ENCODE data around the gene PKIG. TPM values are rescaled to one million over a fixed set of nuclear protein-coding genes. Genes with fewer than 3 reads are reported as not detected.
A peak's percentile ranks its signal among the peaks of the same experiment; 100 is the strongest.

PKIG gene
- total and polyA plus RNA-seq, 9 of the 15 experiments (the other 6 are each of a cell fraction or from before 2014, with no cell fraction given), result 0.13 to 7.0 (median 4.7) TPM

DNA sequence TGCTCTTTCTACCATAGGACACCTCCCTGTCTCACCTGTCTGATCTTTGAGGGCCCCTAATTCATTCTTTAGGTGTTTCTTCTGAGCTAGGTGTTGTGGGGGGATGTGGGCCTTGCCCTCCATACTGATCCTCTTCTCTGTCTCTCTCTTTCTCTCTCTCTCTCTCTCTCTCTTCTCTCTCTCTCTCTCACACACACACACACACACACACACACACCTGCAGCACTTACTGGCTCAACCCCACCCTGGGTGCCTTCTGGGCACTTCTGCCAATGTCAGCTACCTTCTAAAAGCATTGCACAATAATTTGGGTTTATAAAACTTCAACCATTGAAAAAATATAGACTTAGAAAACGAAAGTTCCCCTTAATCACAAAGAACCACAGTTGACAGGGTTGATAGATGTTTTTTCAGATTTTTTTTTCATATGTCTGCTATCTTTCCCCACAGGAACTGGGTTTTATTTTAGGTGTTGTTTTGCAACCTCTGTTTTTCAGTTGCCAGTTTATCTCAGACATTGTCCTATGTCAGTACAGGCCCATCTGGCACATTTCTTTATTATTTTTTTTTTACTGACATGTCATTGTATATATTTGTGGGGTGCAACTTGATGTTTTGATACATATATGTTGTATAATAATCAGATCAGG is 28.1 kb downstream of the PKIG start:
- ChIA-PET CTCF (ENCODE audit: low intra/inter-chr PET ratio) (interaction anchor here (0.7 to 2.7 kb wide), 7 partner anchors 78 to 393 kb away, joined by 4 to 20 read pairs (median 13); partner anchors contain the start of gene TTPAL), POLR2A (interaction anchor here (0.8 to 1.0 kb wide), 2 partner anchors 20 to 38 kb away, joined by 3 read pairs; no protein-coding TSS in a partner anchor)
- H3K27me3 ChIP-seq (ENCODE audit: control insufficient read depth in 2 of 2, insufficient read depth in 2 of 2, low read length in 2 of 2), result no peaks in the 10 kb centered on the region
- H3K4me3 ChIP-seq, result no peak overlapping the region
- peak overlapping the region; percentile 94 for H2AFZ ChIP-seq (ENCODE audit: low read depth, low read length)
- H3K79me2 ChIP-seq (ENCODE audit: control insufficient read depth, insufficient read depth, low read length), result no peaks in the 10 kb centered on the region
- ATAC-seq (peak; percentile 25), FAIRE-seq (no peak), DNase-seq (ENCODE audit: extremely low read depth in 1 of 4, low spot score in 3 of 4) (no peak)
- H3K9me3 ChIP-seq (replicated peaks; ENCODE audit: control insufficient read depth, insufficient read depth, low read depth, low read length), result no peaks in the 10 kb centered on the region
- no peaks in the 10 kb centered on the region for H3K9me1 ChIP-seq (ENCODE audit: control insufficient read depth, insufficient read depth, low read length)
- no TSS peak for BruUV-seq (replicated peaks)
- H3K4me1 ChIP-seq (replicated peaks in 1 of 2; ENCODE audit: control insufficient read depth in 2 of 2, insufficient read depth in 2 of 2, low read length in 2 of 2), result peaks cover 5 to 20% of the 10 kb centered on the region in 2 experiments; a peak in 4 of 5 replicates
- H4K20me1 ChIP-seq (replicated peaks; ENCODE audit: control insufficient read depth, insufficient read depth, low read length), result no peaks in the 10 kb centered on the region
- no peaks in the 10 kb centered on the region for H3K36me3 ChIP-seq (ENCODE audit: control insufficient read depth, insufficient read depth, low read length)
- H3K4me2 ChIP-seq (ENCODE audit: insufficient read depth, low read length), result no peak overlapping the region
- intact Hi-C loops (cut with micrococcal nuclease), result loop anchor here (1.0 to 5.0 kb wide), 5 partner anchors 72 to 393 kb away; partner anchors contain the start of genes SERINC3 and TTPAL
- WGBS (ENCODE audit: insufficient coverage, low coverage, missing lambda C conversion rate), result 0% methylated on average over 1 of the region's 1 CpG
- in situ Hi-C loops (cut with MboI), result no loop called here
- peak overlapping the region in 1 of 2 experiments; percentile 26; a peak in 1 of 4 replicates for H3K9ac ChIP-seq (ENCODE audit: insufficient read depth in 1 of 2, low read depth in 2 of 2, low read length in 2 of 2)
- H3K27ac ChIP-seq (ENCODE audit: extremely low read depth, low read depth, low read length), result peak overlapping the region; percentile 19; the same call in 1 of the 3 replicates
- TF ChIP-seq CEBPG (CRISPR knock-in tag; IDR thresholded peaks at IDR 0.05) (no peak), CEBPG (tag; conservative IDR thresholded peaks at IDR 0.05 in 1 of 2, IDR thresholded peaks at IDR 0.05 in 1 of 2) (peak; percentile 57 to 81; a peak in 2 of 4 replicates), YBX1 (IDR thresholded peaks at IDR 0.05) (no peak), PHF21A (IDR thresholded peaks at IDR 0.05; ENCODE audit: borderline replicate concordance, low read depth) (0 out of 2 replicates have a peak, but pooled peaks have one; percentile 32), HDAC1 (IDR thresholded peaks at IDR 0.05) (0 out of 4 replicates have a peak, but pooled peaks of 1 of the 2 experiments have one; percentile 9), ZNF347 (CRISPR knock-in tag; IDR thresholded peaks at IDR 0.05; ENCODE audit: low read depth) (no peak), MEIS2 (IDR thresholded peaks at IDR 0.05; ENCODE audit: partially characterized antibody) (peak; percentile 29), PHB2 (IDR thresholded peaks at IDR 0.05; ENCODE audit: low read depth) (no peak), NCOA4 (IDR thresholded peaks at IDR 0.05; ENCODE audit: partially characterized antibody) (no peak), SMAD3 (CRISPR knock-in tag; conservative IDR thresholded peaks at IDR 0.05) (no peak), THRAP3 (IDR thresholded peaks at IDR 0.05; ENCODE audit: borderline replicate concordance) (no peak)
- TF ChIP-seq, protein P1, sequence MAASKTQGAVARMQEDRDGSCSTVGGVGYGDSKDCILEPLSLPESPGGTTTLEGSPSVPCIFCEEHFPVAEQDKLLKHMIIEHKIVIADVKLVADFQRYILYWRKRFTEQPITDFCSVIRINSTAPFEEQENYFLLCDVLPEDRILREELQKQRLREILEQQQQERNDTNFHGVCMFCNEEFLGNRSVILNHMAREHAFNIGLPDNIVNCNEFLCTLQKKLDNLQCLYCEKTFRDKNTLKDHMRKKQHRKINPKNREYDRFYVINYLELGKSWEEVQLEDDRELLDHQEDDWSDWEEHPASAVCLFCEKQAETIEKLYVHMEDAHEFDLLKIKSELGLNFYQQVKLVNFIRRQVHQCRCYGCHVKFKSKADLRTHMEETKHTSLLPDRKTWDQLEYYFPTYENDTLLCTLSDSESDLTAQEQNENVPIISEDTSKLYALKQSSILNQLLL (CRISPR knock-in tag; IDR thresholded peaks at IDR 0.05; ENCODE audit: borderline replicate concordance), result no peak
- TF ChIP-seq, protein P2, sequence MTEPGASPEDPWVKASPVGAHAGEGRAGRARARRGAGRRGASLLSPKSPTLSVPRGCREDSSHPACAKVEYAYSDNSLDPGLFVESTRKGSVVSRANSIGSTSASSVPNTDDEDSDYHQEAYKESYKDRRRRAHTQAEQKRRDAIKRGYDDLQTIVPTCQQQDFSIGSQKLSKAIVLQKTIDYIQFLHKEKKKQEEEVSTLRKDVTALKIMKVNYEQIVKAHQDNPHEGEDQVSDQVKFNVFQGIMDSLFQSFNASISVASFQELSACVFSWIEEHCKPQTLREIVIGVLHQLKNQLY (CRISPR knock-in tag; conservative IDR thresholded peaks at IDR 0.05), result no peak

Data from K562 (cell line).